ENCODE measurements around the gene XRCC5. TPM values are rescaled to one million over a fixed set of nuclear protein-coding genes. Genes with fewer than 3 reads are reported as not detected.
A peak's percentile ranks its signal among the peaks of the same experiment; 100 is the strongest.

Gene XRCC5
- total RNA-seq, 1 experiment from 2014 or later = 618 TPM

DNA sequence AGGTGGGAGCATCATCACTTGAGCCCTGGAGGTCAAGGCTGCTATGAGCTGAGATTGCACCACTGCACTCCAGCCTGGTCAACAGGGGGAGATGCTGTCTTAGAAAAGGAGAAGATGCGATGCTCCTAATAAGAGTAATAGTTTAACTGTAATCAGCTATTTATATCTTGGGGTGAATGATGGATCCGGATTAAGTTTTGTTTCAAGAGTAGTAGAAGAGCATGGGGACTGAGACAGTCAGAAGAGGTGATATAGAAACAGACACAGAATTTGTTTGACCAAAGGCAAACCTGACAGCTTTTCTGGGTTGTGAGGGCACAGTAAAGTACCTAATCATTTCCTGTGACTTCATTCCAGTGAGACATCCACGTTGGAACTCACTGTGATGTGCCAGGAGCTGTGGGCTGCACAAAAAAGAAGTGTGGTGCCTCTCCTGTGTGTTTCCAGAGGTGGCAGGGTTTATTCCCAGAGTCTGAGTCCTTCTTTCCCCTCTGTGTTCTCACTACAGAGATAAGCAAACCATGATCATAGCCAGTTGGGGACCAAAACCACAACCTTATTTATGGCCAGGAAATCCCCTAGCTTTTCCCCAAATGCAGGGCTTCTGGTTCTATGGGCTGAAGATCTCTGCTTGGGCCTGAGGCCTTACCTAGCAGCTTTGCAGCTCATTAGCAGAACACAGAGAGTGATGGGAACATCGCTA, 113.7 kb downstream of the XRCC5 start:
- Histone ChIP-seq H3K4me2 (ENCODE audit: insufficient read depth, insufficient read length, low read length) (no peak overlapping the region), H3K4ac (ENCODE audit: low read depth, low read length) (no peak overlapping the region), H3K4me1 (ENCODE audit: insufficient read depth, low read length) (no peaks in the 10 kb centered on the region), H4K91ac (ENCODE audit: insufficient read length, low read depth, low read length) (no peak overlapping the region), H2BK5ac (ENCODE audit: insufficient read length, low read length) (no peak overlapping the region), H3K23ac (ENCODE audit: insufficient read length, low read depth, low read length) (no peak overlapping the region), H4K5ac (ENCODE audit: insufficient read length, low read depth, low read length) (no peak overlapping the region), H2BK12ac (ENCODE audit: insufficient read length, low read depth, low read length) (no peak overlapping the region), H3K9me3 (ENCODE audit: control insufficient read depth, low read depth, low read length) (no peaks in the 10 kb centered on the region), H3K14ac (ENCODE audit: insufficient read depth, low read length) (no peak overlapping the region), H3K79me1 (ENCODE audit: insufficient read depth, low read depth, low read length, poor library complexity, severe bottlenecking) (no peaks in the 10 kb centered on the region), H3K18ac (ENCODE audit: insufficient read length, low read depth, low read length) (no peak overlapping the region), H4K8ac (replicated peaks; ENCODE audit: insufficient read length, low read depth, low read length) (no peak overlapping the region), H3K9ac (ENCODE audit: extremely low read depth, insufficient read length, low read length) (no peak overlapping the region), H4K20me1 (ENCODE audit: control insufficient read depth, insufficient read depth, insufficient read length) (no peaks in the 10 kb centered on the region), H2AK5ac (ENCODE audit: insufficient read length, low read length) (no peak overlapping the region), H3K56ac (ENCODE audit: insufficient read length, low read depth, low read length) (no peak overlapping the region), H2BK15ac (ENCODE audit: low read depth, low read length) (no peak overlapping the region), H3T11ph (ENCODE audit: low read length) (no peak overlapping the region), H3K27ac (ENCODE audit: insufficient read length, low read depth, low read length) (no peak overlapping the region), H3K79me2 (ENCODE audit: insufficient read depth, low read length) (no peaks in the 10 kb centered on the region), H2BK20ac (ENCODE audit: low read depth, low read length, poor library complexity, severe bottlenecking) (no peak overlapping the region), H2BK120ac (ENCODE audit: low read depth, low read length, poor library complexity, severe bottlenecking) (no peak overlapping the region), H3K23me2 (ENCODE audit: insufficient read length, low read depth, low read length, poor library complexity, severe bottlenecking) (no peaks in the 10 kb centered on the region), H3K27me3 (ENCODE audit: insufficient read depth, low read length) (no peaks in the 10 kb centered on the region), H2AFZ (ENCODE audit: low read length) (no peak overlapping the region)
- TF ChIP-seq, protein P1, sequence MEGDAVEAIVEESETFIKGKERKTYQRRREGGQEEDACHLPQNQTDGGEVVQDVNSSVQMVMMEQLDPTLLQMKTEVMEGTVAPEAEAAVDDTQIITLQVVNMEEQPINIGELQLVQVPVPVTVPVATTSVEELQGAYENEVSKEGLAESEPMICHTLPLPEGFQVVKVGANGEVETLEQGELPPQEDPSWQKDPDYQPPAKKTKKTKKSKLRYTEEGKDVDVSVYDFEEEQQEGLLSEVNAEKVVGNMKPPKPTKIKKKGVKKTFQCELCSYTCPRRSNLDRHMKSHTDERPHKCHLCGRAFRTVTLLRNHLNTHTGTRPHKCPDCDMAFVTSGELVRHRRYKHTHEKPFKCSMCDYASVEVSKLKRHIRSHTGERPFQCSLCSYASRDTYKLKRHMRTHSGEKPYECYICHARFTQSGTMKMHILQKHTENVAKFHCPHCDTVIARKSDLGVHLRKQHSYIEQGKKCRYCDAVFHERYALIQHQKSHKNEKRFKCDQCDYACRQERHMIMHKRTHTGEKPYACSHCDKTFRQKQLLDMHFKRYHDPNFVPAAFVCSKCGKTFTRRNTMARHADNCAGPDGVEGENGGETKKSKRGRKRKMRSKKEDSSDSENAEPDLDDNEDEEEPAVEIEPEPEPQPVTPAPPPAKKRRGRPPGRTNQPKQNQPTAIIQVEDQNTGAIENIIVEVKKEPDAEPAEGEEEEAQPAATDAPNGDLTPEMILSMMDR (conservative IDR thresholded peaks at IDR 0.05) = peak; percentile 73
- Mint-ChIP-seq H3K27me3 (ENCODE audit: low read depth) (no peaks in the 10 kb centered on the region), H3K27ac (no peak overlapping the region), H3K4me1 (no peaks in the 10 kb centered on the region; a peak in 1 of 4 replicates), H3K9me3 (no peaks in the 10 kb centered on the region), H3K4me3 (no peak overlapping the region), H3K36me3 (ENCODE audit: insufficient read depth in 1 of 3, low read depth in 3 of 3) (no peaks in the 10 kb centered on the region)
- peak; percentile 29 for DNase-seq
- no CpG with 5 or more reads among the region's 4 CpGs for WGBS (ENCODE audit: extremely low coverage, insufficient read length, low lambda C conversion rate)
